Activated naive CD4-positive, alpha-beta T cell treated with anti-CD3 and anti-CD28 coated beads, Interleukin-2, amount 10 ng/mL, durations not matched to agents 7 days and 5 days (primary cell): ENCODE results near the gene LYPD6.
"Not testable (repeated sequence)": the region's sequence is repeated elsewhere in the genome, so short reads cannot be mapped to it uniquely, and the experiment has no call there.

Source experiments
- CTCF ChIA-PET: fragments of 350-600 bp; sonication (Branson Sonifier 250); formaldehyde crosslinking; loops from one replicate; lab custom pipeline; 2021; ENCODE audit warnings: antibody characterized with exemption; lab: Charles Lee
- DNase-seq: peaks from one replicate; pipeline ENCODE4 v3.0.0-alpha.2; 2020
- H3K27ac Mint-ChIP-seq: one replicate; pipeline ENCODE4 v1.8.0; 2021; ENCODE audit warnings: mild to moderate bottlenecking, moderate library complexity, mixed read lengths
- H3K27me3 Mint-ChIP-seq: one replicate; pipeline ENCODE4 v1.8.0; 2021; ENCODE audit warnings: mild to moderate bottlenecking, mixed read lengths
- H3K36me3 Mint-ChIP-seq: one replicate; pipeline ENCODE4 v1.8.0; 2021; ENCODE audit warnings: mixed read lengths
- H3K4me1 Mint-ChIP-seq: one replicate; pipeline ENCODE4 v1.8.0; 2021; ENCODE audit warnings: mixed read lengths
- H3K4me3 Mint-ChIP-seq: one replicate; pipeline ENCODE4 v1.8.0; 2021; ENCODE audit warnings: mild to moderate bottlenecking, moderate library complexity, mixed read lengths
- H3K9me3 Mint-ChIP-seq: one replicate; pipeline ENCODE4 v1.8.0; 2021; ENCODE audit warnings: mixed read lengths

LYPD6 gene

DNA sequence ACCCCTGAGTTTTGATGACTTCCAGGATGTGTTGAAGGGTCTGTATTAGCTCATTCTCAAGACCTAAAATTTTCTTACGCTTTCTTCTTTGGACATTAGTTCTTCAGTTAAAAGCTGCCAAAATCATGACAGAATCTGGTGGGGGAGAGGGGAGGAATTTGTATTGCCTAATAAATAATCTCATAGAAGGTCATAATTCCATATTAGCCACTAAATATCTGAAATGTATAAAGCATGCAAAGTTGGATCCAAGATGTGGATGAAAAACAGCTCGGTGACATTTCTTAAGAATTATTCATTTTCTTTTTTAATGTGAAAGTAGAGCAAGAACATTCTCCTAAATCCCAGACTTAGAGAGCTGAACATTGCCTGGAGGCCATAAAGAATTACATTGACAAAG, 137.0 kb downstream of the LYPD6 start:
- CTCF ChIA-PET: interaction anchor here (1.2 kb wide), 1 partner anchor 14 kb away, joined by 3 read pairs; no protein-coding TSS in a partner anchor

DNA sequence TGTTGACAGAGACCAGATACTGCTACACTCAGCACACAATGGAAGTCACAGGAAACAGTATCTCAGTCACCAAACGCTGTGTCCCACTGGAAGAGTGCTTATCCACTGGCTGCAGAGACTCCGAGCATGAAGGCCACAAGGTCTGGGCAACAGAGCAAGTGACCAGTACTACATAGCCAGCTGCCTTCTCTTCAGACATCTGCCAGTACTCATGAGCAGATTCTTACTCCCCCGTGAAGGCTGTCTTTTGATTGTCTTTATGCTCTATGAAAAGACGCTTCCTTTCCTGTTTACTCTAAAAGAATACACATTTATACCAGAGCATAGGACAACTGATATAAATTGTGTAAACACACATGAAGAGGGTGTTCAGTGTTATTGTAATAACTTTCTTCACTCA, 138.2 kb downstream of the LYPD6 start:
- DNase-seq: no peak
- CTCF ChIA-PET: no interaction called here
- no peak overlapping the region for H3K27ac Mint-ChIP-seq
- H3K4me1 Mint-ChIP-seq: no peaks in the 10 kb centered on the region
- H3K4me3 Mint-ChIP-seq: no peak overlapping the region
- H3K9me3 Mint-ChIP-seq: no peaks in the 10 kb centered on the region
- no peaks in the 10 kb centered on the region for H3K36me3 Mint-ChIP-seq
- no peaks in the 10 kb centered on the region for H3K27me3 Mint-ChIP-seq

More for the DNA sequence above, 137.0 kb downstream of the LYPD6 start:
- Mint-ChIP-seq H3K27ac (no peak overlapping the region), H3K27me3 (no peaks in the 10 kb centered on the region), H3K4me3 (no peak overlapping the region), H3K36me3 (no peaks in the 10 kb centered on the region), H3K4me1 (no peaks in the 10 kb centered on the region), H3K9me3 (no peaks in the 10 kb centered on the region)
- no peak for DNase-seq

DNA sequence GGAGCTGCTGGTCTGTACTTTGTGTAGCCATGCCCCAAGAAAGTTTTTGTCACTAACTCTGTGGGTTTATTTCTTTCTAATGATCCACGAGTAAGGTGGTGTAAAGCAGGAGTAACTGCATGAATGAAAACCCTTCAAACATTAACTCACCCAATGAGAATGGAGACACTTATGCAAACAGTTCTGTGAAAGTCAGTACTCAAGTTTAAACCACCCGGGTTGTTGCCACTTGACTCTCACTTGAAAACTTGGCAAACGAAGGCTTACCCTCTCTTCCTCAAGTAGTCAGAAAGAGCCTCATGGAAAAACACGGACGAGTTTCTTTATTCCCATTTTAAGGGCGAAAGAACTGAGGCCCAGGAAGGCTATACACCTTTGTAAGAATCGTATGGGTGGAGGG, 139.7 kb downstream of the LYPD6 start:
- no peaks in the 10 kb centered on the region for H3K27me3 Mint-ChIP-seq
- no peaks in the 10 kb centered on the region for H3K36me3 Mint-ChIP-seq
- no peak for DNase-seq
- H3K9me3 Mint-ChIP-seq: no peaks in the 10 kb centered on the region
- CTCF ChIA-PET: no interaction called here
- no peak overlapping the region for H3K4me3 Mint-ChIP-seq
- H3K4me1 Mint-ChIP-seq: no peaks in the 10 kb centered on the region
- H3K27ac Mint-ChIP-seq: no peak overlapping the region

DNA sequence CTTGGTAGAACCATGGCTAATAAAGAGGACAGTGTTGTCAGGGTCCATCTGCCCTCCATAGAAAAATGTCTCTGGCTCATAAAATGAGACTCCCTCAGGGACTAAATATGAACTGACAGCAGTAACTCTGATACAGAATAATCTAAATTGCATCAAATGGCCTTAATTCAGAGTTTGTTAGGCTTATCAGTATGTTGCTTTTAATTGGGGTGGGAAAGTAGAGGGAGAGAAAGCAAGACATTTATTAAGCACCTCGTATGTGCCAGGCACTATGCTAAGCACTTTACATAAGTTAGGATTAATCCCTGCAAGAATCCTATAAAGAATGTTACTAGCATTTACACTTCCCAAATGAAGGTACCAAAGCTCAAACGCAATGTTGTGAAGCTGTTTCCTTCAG, 142.0 kb downstream of the LYPD6 start:
- Mint-ChIP-seq H3K36me3 (no peaks in the 10 kb centered on the region), H3K4me1 (no peaks in the 10 kb centered on the region)

DNA sequence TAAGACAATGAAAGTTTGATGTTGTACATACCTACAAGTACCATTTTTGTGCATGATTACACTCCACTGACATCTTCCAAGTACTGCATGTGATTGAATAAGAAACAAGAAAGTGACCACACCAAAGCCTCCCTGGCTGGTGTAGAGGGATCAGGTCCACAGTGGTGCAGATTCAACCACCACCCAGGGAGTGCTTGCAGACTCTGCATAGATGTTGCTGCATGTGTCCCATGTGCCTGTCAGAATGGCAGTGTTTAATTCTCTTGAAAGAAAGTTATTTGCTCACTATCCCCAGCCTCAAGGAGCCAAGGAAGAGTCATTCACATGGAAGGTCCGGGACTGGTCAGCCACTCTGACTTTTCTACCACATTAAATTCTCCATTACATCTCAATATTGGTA, 142.7 kb downstream of the LYPD6 start:
- H3K4me1 Mint-ChIP-seq: no peaks in the 10 kb centered on the region
- CTCF ChIA-PET: no interaction called here
- DNase-seq: no peak
- no peak overlapping the region for H3K27ac Mint-ChIP-seq
- no peak overlapping the region for H3K4me3 Mint-ChIP-seq
- no peaks in the 10 kb centered on the region for H3K9me3 Mint-ChIP-seq
- no peaks in the 10 kb centered on the region for H3K27me3 Mint-ChIP-seq
- H3K36me3 Mint-ChIP-seq: no peaks in the 10 kb centered on the region

More for the DNA sequence above, 142.0 kb downstream of the LYPD6 start:
- Mint-ChIP-seq H3K27me3 (no peaks in the 10 kb centered on the region), H3K4me3 (no peak overlapping the region), H3K27ac (no peak overlapping the region), H3K9me3 (no peaks in the 10 kb centered on the region)
- CTCF ChIA-PET: no interaction called here
- no peak for DNase-seq

DNA sequence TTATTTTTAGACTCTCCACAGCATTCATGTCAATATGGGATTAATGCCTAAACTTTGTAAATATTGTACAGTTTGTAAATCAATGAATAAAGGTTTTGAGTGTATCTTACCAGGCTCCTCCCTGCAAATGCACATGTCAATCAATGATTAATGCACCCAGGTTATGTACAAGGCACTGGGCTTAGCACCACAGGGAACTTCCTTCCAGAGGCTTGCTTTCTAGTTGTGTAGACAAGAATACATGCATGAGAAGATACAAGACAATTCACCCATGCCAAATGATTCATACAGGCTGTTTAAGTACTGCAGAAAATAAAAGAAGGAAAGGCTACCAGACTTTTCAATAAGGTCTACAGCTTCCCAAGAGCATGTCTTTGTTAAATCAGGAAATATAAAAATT, 143.1 kb downstream of the LYPD6 start:
- DNase-seq: no peak
- H3K27me3 Mint-ChIP-seq: no peaks in the 10 kb centered on the region
- H3K9me3 Mint-ChIP-seq: no peaks in the 10 kb centered on the region
- no peak overlapping the region for H3K27ac Mint-ChIP-seq
- CTCF ChIA-PET: no interaction called here
- no peaks in the 10 kb centered on the region for H3K36me3 Mint-ChIP-seq
- H3K4me1 Mint-ChIP-seq: no peaks in the 10 kb centered on the region
- no peak overlapping the region for H3K4me3 Mint-ChIP-seq

DNA sequence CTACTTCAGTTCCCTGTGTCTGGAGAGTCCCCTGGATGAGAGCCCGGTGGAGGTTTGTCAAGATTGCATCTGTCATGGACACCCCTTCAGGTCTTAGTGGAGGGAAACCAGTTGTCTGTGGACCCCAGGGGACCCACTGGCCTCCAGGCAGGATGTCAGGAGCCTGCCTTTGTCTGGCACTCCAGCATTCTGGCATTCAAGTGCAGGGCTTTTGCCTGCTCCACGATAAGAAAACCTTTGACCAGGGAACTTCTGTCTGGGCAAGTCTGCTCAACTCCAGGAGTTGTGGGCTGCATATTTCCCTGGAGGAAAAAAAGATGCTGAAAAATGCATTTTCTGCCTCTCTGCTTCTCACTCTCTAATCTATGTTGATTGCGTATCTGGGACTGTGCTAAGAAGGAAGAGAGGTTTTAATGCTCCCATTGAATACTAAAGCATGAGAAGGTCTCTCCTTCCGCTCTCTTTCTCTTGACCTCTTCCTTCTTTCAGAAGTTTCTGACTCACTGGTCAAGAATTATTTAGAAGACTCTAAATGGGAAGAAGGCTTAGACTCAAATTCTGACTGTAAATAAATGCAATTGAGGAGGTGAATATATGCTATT, 152.7 kb downstream of the LYPD6 start:
- Mint-ChIP-seq H3K9me3 (no peaks in the 10 kb centered on the region), H3K27ac (no peak overlapping the region), H3K4me1 (no peaks in the 10 kb centered on the region), H3K36me3 (no peaks in the 10 kb centered on the region), H3K27me3 (no peaks in the 10 kb centered on the region), H3K4me3 (no peak overlapping the region)
- CTCF ChIA-PET: no interaction called here
- no peak for DNase-seq

DNA sequence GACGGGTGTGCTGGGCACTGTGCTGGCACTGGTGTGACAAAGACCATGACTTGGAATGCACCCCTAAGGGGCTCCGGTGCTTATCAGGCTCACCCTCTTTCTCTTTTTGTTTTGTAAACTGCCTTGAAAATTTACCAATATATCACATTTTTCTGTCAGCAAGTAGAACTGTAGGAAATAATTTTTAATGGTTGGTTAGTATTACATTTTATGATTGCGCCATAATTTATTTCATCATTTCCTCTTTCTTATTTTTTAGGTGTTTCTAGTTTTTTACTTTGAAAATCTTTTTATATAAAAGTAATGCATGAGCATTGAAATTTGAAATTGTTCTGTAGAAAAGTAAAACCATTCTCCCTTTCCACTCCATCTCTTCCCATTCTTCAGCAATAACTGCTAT, 156.3 kb downstream of the LYPD6 start:
- DNase-seq: no peak
- no peak overlapping the region for H3K4me3 Mint-ChIP-seq
- CTCF ChIA-PET: no interaction called here
- no peaks in the 10 kb centered on the region for H3K36me3 Mint-ChIP-seq
- H3K4me1 Mint-ChIP-seq: no peaks in the 10 kb centered on the region
- no peaks in the 10 kb centered on the region for H3K9me3 Mint-ChIP-seq
- H3K27me3 Mint-ChIP-seq: no peaks in the 10 kb centered on the region
- no peak overlapping the region for H3K27ac Mint-ChIP-seq

DNA sequence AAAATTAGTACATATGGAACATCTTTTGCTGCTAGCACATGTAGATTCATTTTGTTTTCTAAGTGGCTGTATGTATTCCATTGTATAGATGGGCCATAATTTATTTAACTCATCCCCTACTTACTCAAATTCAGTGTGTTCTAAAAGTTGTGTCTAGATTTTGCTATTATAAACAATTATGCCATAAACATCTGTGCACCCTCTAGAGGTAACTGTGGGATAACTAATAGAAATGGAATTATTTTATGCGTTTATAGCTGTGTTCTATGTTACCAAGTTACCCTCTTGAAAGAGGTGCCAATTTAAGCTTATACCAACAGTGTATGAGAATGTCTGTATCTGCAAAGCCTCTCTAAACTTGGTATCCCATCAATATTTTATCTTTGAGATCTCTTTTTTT, 156.8 kb downstream of the LYPD6 start:
- H3K4me3 Mint-ChIP-seq: no peak overlapping the region
- no peak for DNase-seq
- H3K4me1 Mint-ChIP-seq: no peaks in the 10 kb centered on the region
- CTCF ChIA-PET: no interaction called here
- no peaks in the 10 kb centered on the region for H3K27me3 Mint-ChIP-seq
- H3K27ac Mint-ChIP-seq: no peak overlapping the region
- no peaks in the 10 kb centered on the region for H3K9me3 Mint-ChIP-seq
- H3K36me3 Mint-ChIP-seq: no peaks in the 10 kb centered on the region

DNA sequence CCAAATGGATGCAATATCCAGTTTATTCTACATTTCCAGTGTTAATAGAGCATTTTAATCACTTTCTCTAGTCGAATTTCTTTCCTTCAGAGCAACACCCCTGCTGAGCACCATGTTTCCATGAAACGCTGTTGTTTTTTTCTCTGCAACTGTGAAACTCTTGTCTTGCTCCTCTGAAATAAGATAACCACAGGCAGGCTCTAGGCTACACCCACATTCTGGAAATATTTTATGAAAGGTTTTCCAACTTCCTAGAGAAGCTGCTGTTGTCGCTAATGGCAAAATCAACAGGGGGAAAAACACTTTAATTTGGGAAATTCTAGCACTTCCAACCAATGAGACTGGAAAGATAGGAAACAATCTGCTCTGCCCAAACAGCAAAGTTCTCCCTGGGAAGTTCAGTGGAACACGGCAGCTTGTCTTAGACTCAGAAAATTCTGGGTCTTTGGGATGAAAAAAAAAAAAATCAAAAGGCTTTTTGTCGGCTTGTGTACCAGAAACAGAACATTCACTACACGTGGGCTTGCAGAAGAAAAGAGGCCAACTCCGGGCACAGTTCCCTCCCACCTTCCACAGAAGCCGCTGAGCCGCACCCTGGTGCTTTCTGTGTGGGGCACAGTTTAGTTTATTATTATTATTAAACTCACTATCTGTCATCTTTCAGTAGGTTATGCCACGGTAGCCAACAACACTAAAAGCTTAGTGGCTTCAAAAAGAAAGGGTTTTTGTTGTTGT, 158.5 kb downstream of the LYPD6 start:
- Mint-ChIP-seq H3K4me1 (no peaks in the 10 kb centered on the region), H3K27me3 (no peaks in the 10 kb centered on the region), H3K4me3 (no peak overlapping the region), H3K36me3 (no peaks in the 10 kb centered on the region), H3K27ac (no peak overlapping the region), H3K9me3 (no peaks in the 10 kb centered on the region)
- DNase-seq: no peak
- CTCF ChIA-PET: no interaction called here

DNA sequence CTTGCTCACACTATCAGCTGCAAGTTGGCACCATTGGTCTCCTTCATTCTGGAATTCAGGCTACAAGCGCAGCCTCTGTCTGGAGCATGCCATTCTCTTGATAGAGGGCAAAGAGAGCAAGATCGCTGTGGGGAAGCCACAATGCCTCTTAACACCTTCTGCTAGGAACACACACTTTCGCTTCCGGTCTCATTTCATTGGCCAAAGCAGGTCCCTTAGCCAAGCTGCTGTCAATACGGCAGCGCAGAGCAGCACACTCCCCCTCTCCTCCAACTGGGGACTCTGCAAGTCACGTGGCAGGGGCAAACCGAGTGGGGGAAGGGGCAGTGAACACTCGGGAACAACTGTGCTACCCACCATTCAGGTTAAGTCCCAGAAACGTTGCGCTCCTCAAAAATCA, 159.1 kb downstream of the LYPD6 start:
- no peaks in the 10 kb centered on the region for H3K27me3 Mint-ChIP-seq
- H3K4me1 Mint-ChIP-seq: no peaks in the 10 kb centered on the region
- no peaks in the 10 kb centered on the region for H3K36me3 Mint-ChIP-seq
- no peak for DNase-seq
- no peak overlapping the region for H3K27ac Mint-ChIP-seq
- CTCF ChIA-PET: no interaction called here
- no peaks in the 10 kb centered on the region for H3K9me3 Mint-ChIP-seq
- no peak overlapping the region for H3K4me3 Mint-ChIP-seq

DNA sequence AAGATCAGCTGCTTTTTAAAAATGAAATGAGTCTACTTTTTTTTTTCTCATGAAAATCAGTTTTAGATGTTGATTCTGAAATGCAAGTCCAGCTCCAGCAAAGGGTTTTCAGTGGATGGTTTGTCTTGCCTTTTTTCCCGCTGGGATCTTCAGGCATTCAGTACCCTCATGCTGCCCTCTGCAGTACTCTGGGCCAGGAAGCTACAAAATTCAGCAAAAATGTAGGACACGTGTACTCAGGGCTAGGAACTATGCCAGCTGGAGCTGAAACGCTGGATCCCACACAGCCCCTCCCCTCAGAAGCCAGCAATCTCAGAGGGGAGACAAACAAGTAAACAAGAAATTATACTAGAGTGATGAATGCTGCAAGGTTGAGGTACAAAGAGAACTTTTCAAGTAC, 159.9 kb downstream of the LYPD6 start:
- H3K27ac Mint-ChIP-seq: no peak overlapping the region
- no peaks in the 10 kb centered on the region for H3K4me1 Mint-ChIP-seq
- CTCF ChIA-PET: no interaction called here
- H3K9me3 Mint-ChIP-seq: no peaks in the 10 kb centered on the region
- DNase-seq: no peak
- H3K27me3 Mint-ChIP-seq: no peaks in the 10 kb centered on the region
- no peaks in the 10 kb centered on the region for H3K36me3 Mint-ChIP-seq
- no peak overlapping the region for H3K4me3 Mint-ChIP-seq

DNA sequence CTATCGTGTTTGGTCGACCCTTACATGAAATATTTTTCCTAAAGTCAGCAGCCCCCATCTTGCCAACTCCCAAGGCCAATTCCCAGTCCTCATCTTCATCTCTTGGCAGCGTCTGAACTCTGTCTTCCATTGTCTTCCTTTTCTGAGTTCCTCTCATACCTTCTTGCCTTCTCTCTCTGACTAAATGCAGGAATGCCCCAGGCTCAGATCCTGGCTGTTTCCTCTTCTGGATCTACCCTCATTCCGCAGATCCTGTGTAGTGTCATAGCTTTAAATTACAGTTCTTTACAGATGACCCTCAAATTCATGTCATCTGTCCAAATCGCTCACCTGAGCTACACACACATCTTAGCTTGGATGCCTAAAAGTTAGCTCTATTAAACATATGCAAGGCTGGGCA, 162.5 kb downstream of the LYPD6 start:
- no peaks in the 10 kb centered on the region for H3K27me3 Mint-ChIP-seq
- no peaks in the 10 kb centered on the region for H3K4me1 Mint-ChIP-seq
- H3K9me3 Mint-ChIP-seq: no peaks in the 10 kb centered on the region
- DNase-seq: no peak
- CTCF ChIA-PET: no interaction called here
- no peaks in the 10 kb centered on the region for H3K36me3 Mint-ChIP-seq
- no peak overlapping the region for H3K27ac Mint-ChIP-seq
- H3K4me3 Mint-ChIP-seq: no peak overlapping the region

DNA sequence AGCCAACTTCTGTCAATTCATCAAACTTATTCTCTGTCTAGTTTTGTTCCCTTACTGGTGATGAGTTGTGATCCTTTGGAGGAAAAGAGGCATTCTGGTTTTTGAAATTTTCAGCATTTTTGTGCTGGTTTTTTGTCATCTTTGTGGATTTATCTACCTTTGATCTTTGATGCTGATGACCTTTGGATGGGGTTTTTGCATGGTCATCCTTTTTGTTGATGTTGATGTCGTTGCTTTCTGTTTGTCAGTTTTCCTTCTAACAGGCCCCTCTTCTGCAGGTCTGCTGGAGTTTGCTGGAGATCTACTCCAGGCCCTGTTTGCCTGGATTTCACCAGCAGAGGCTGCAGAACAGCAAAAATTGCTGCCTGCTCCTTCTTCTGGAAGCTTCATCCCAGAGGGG, 168.8 kb downstream of the LYPD6 start:
- H3K27ac Mint-ChIP-seq, H3K9me3 Mint-ChIP-seq, H3K4me3 Mint-ChIP-seq, H3K27me3 Mint-ChIP-seq, CTCF ChIA-PET, H3K4me1 Mint-ChIP-seq, H3K36me3 Mint-ChIP-seq, DNase-seq: not testable (repeated sequence)

DNA sequence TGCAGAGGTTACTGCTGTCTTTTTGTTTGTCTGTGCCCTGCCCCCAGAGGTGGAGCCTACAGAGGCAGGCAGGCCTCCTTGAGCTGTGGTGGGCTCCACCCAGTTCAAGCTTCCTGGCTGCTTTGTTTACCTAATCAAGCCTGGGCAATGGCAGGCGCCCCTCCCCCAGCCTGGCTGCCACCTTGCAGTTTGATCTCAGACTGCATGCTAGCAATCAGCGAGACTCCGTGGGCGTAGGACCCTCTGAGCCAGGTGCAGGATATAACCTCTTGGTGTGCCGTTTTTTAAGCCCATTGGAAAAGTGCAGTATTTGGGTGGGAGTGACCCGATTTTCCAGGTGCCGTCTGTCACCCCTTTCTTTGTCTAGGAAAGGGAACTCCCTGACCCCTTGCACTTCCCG, 176.4 kb downstream of the LYPD6 start:
- H3K27me3 Mint-ChIP-seq, H3K27ac Mint-ChIP-seq, DNase-seq, H3K4me3 Mint-ChIP-seq, H3K9me3 Mint-ChIP-seq, H3K4me1 Mint-ChIP-seq, H3K36me3 Mint-ChIP-seq, CTCF ChIA-PET: not testable (repeated sequence)
